Stimulated activated naive CD8-positive, alpha-beta T cell treated with anti-CD3 and anti-CD28 coated beads, Interleukin-15, amount 100 ng/mL, for 72 hours (primary cell): ENCODE measurements around the gene WDFY4.
A peak's percentile ranks its signal among the peaks of the same experiment; 100 is the strongest.

Source experiments
- ATAC-seq: fragments of 150-1000 bp; cut with Tn5 transposase; 2 replicates; pipeline ENCODE4 v1.10.0; 2021; ENCODE audit warnings: mild to moderate bottlenecking, moderate library complexity
- DNase-seq, 2 donors: peaks; one replicate each; pipeline ENCODE4 v3.0.0; 2021 to 2022
- H3K27ac Mint-ChIP-seq, 2 donors: one replicate each; pipeline ENCODE4 v1.8.0; 2022; ENCODE audit warnings: mild to moderate bottlenecking in 2 of 2, mixed read lengths in 2 of 2, moderate library complexity in 2 of 2
- H3K27me3 Mint-ChIP-seq: one replicate; pipeline ENCODE4 v1.8.0; 2022; ENCODE audit warnings: mixed read lengths
- H3K4me1 Mint-ChIP-seq: one replicate; pipeline ENCODE4 v1.8.0; 2022; ENCODE audit warnings: mild to moderate bottlenecking, mixed read lengths
- H3K4me3 Mint-ChIP-seq, 2 donors: one replicate each; pipeline ENCODE4 v1.8.0; 2022; ENCODE audit warnings: mild to moderate bottlenecking in 2 of 2, mixed read lengths in 2 of 2, moderate library complexity in 1 of 2
- H3K9me3 Mint-ChIP-seq, 2 donors: one replicate each; pipeline ENCODE4 v1.8.0; 2022; ENCODE audit warnings: mixed read lengths in 2 of 2

The WDFY4 gene

DNA sequence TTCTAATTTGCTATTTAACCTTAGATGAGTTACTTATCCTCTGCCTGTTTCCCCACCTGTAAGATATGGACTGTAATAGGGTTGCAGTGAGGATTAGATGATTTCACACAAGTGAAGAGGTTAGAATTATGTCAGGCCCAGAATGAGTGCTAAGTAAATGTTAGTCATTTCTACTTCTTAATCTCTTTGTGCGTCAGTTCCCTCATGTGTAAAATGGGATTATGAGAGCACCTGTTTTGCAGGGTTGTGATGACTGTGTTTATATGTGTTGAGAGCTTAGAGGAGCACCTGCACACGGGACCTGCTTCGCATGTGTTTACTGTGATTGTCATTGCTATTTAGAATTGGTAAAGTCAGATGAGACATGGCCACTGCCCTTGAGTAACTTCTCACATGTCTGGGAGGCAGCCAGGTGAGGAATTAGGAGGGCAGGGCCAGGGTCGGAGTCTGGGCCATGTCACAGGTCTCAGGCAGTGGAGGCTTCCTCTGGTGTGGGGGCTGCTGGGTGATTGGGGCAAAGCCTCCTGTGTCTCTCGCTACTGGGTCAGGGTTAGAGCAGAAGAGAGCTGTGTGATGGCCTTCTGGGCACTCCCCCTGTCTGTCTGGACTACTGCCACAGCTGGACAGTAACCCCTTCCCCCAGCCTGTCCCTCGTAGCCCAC is 106.7 kb downstream of the WDFY4 start:
- Mint-ChIP-seq H3K9me3 (no peaks in the 10 kb centered on the region), H3K27me3 (peaks cover 19% of the 10 kb centered on the region), H3K4me1 (no peaks in the 10 kb centered on the region), H3K27ac (no peak overlapping the region), H3K4me3 (no peak overlapping the region)
- no peak for ATAC-seq
- DNase-seq = no peak

DNA sequence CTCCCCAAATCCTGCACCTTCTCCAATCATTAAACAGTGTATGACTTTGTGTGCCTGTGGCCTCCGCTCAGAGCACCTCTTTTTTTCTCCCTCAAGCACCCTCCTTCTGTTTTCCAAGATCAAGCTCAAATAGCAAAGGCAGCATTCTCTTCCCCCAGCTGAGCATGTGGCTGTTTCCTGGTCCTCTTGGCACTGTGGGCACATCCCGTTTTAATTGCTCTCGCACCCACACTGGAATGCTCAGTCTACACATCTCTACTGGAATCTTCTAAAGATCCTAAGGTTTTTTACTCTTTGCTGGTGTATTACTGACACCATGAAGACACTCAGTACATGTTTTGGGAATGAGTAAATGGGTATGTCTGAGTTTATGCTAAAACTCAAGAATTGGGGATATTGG is 107.4 kb downstream of the WDFY4 start:
- no peak overlapping the region for H3K4me3 Mint-ChIP-seq
- peaks cover 19% of the 10 kb centered on the region for H3K27me3 Mint-ChIP-seq
- no peak for ATAC-seq
- DNase-seq = no peak
- H3K9me3 Mint-ChIP-seq = no peaks in the 10 kb centered on the region
- H3K4me1 Mint-ChIP-seq = no peaks in the 10 kb centered on the region
- H3K27ac Mint-ChIP-seq = no peak overlapping the region

DNA sequence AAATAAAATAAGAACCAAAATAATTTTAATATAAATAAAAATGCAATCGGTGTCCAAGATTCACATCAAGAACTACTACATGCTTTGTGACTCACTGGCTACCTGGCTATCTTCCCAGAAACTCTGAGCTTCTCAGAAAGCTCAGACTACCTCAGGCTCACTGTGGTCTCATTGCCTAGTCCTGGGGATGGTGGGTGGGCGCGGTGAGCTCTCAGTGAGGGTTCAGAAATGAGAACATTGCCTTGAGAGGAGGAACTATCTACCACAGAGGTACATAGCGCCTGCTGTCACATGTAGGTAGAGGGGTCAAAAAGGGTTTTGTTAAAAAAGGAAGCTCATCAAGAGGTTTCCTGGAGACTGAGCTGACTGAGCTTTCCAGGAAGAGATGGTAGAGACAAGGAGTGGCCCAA is 108.0 kb downstream of the WDFY4 start:
- ATAC-seq (peak; percentile 50), DNase-seq (no peak)
- Mint-ChIP-seq H3K9me3 (no peaks in the 10 kb centered on the region), H3K4me1 (no peaks in the 10 kb centered on the region), H3K4me3 (no peak overlapping the region), H3K27ac (peak overlapping the region in 1 of 2 donors; percentile 24), H3K27me3 (peaks cover 19% of the 10 kb centered on the region)

GRCh38 chr10:48794074-48794473 is 109.4 kb downstream of the WDFY4 start:
- H3K4me1 Mint-ChIP-seq = no peaks in the 10 kb centered on the region
- peaks cover 19% of the 10 kb centered on the region for H3K27me3 Mint-ChIP-seq
- no peak for DNase-seq
- no peak overlapping the region for H3K4me3 Mint-ChIP-seq
- H3K9me3 Mint-ChIP-seq = no peaks in the 10 kb centered on the region
- H3K27ac Mint-ChIP-seq = no peak overlapping the region
- ATAC-seq = no peak

GRCh38 chr10:48796713-48797245 is 112.1 kb downstream of the WDFY4 start:
- DNase-seq (no peak), ATAC-seq (peak; percentile 29)
- Mint-ChIP-seq H3K9me3 (peaks cover 12 to 16% of the 10 kb centered on the region in 2 donors), H3K27me3 (peaks cover 7% of the 10 kb centered on the region), H3K27ac (no peak overlapping the region), H3K4me3 (no peak overlapping the region), H3K4me1 (peaks cover 14% of the 10 kb centered on the region)

- peak overlapping the region in 1 of 2 donors; percentile 84 for H3K27ac Mint-ChIP-seq
- H3K27me3 Mint-ChIP-seq = no peaks in the 10 kb centered on the region
- H3K4me3 Mint-ChIP-seq = no peak overlapping the region
Measured at GRCh38 chr10:48797830-48798229, 113.2 kb downstream of the WDFY4 start.

DNA sequence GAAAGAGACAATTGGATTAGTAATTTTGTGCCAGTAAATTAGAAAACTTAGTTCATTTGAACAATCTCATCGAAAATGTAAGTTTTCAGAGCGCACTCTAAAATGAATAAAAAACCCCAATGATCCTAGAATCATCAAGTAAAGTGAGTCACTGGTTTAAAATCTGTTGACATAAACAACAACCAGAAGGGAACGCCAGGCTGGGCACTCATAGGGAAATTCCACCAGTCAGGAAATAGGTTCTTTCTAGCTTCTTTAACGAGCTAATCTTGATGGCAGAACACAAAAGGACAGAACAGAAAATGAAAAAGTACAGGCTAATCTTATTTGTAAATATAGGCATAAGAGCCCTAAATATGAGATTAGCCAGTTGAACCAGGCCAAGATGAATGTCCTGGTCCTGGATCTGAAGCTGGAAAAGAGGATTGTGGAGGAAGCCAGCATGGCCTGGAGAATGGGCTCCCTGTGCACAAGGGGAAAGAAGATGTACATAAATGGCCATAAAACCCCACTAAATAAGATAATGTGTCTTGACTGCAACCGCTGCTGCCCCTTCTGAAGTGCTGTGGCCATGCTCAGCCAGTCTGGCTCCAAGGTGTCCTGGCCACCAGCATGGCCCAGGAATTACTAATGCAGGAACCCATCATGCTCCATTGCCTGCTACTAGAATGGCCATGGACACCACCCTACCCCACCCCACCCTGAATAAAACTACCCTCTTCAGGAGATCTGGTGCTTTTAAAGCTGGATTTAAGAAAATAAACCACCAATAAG is 114.0 kb downstream of the WDFY4 start:
- Mint-ChIP-seq H3K27me3 (no peaks in the 10 kb centered on the region), H3K9me3 (peaks cover 12 to 16% of the 10 kb centered on the region in 2 donors), H3K4me3 (no peak overlapping the region), H3K27ac (peak overlapping the region in 1 of 2 donors; percentile 40), H3K4me1 (peaks cover 26% of the 10 kb centered on the region)
- ATAC-seq (no peak), DNase-seq (no peak)

More at GRCh38 chr10:48797830-48798229, 113.2 kb downstream of the WDFY4 start:
- peaks cover 12 to 16% of the 10 kb centered on the region in 2 donors for H3K9me3 Mint-ChIP-seq
- ATAC-seq (no peak), DNase-seq (no peak)
- peaks cover 18% of the 10 kb centered on the region for H3K4me1 Mint-ChIP-seq

- Mint-ChIP-seq H3K4me1 (peaks cover 34% of the 10 kb centered on the region), H3K9me3 (peaks cover 12 to 16% of the 10 kb centered on the region in 2 donors), H3K4me3 (peak overlapping the region in 1 of 2 donors; percentile 32), H3K27me3 (no peaks in the 10 kb centered on the region), H3K27ac (peak overlapping the region in 1 of 2 donors; percentile 16)
- ATAC-seq = no peak
- no peak for DNase-seq
Measured at GRCh38 chr10:48799341-48800006, 114.8 kb downstream of the WDFY4 start.

- peak; percentile 39 for ATAC-seq
- DNase-seq = no peak
- Mint-ChIP-seq H3K27me3 (no peaks in the 10 kb centered on the region), H3K4me3 (peak overlapping the region; percentile 47 to 48), H3K27ac (peak overlapping the region; percentile 84 to 91), H3K4me1 (peaks cover 41% of the 10 kb centered on the region), H3K9me3 (peaks cover 12 to 16% of the 10 kb centered on the region in 2 donors)
Measured at GRCh38 chr10:48800007-48800675, 115.5 kb downstream of the WDFY4 start.

GRCh38 chr10:48801001-48801421 is 116.3 kb downstream of the WDFY4 start:
- peak overlapping the region in 1 of 2 donors; percentile 84 for H3K27ac Mint-ChIP-seq
- DNase-seq (no peak), ATAC-seq (no peak)
- no peak overlapping the region for H3K4me3 Mint-ChIP-seq
- H3K9me3 Mint-ChIP-seq = peaks cover 12 to 16% of the 10 kb centered on the region in 2 donors
- no peaks in the 10 kb centered on the region for H3K27me3 Mint-ChIP-seq
- H3K4me1 Mint-ChIP-seq = peaks cover 49% of the 10 kb centered on the region

GRCh38 chr10:48802611-48803071 is 118.0 kb downstream of the WDFY4 start:
- H3K27ac Mint-ChIP-seq = no peak overlapping the region
- H3K27me3 Mint-ChIP-seq = no peaks in the 10 kb centered on the region
- peak in 1 of 2 donors; percentile 35 for DNase-seq
- no peak overlapping the region for H3K4me3 Mint-ChIP-seq
- peaks cover 12 to 16% of the 10 kb centered on the region in 2 donors for H3K9me3 Mint-ChIP-seq
- peak; percentile 90 for ATAC-seq
- H3K4me1 Mint-ChIP-seq = peaks cover 55% of the 10 kb centered on the region

- Mint-ChIP-seq H3K4me1 (peaks cover 55% of the 10 kb centered on the region), H3K27ac (no peak overlapping the region), H3K4me3 (peak overlapping the region; percentile 26 to 32), H3K27me3 (no peaks in the 10 kb centered on the region), H3K9me3 (peaks cover 12 to 16% of the 10 kb centered on the region in 2 donors)
- ATAC-seq (no peak), DNase-seq (no peak)
Measured at GRCh38 chr10:48803801-48804584, 119.3 kb downstream of the WDFY4 start.

GRCh38 chr10:48804740-48805182 is 120.1 kb downstream of the WDFY4 start:
- ATAC-seq (no peak), DNase-seq (no peak)
- peak overlapping the region; percentile 26 to 32 for H3K4me3 Mint-ChIP-seq
- peaks cover 8 to 10% of the 10 kb centered on the region in 2 donors for H3K9me3 Mint-ChIP-seq
- no peak overlapping the region for H3K27ac Mint-ChIP-seq
- peaks cover 53% of the 10 kb centered on the region for H3K4me1 Mint-ChIP-seq
- no peaks in the 10 kb centered on the region for H3K27me3 Mint-ChIP-seq

GRCh38 chr10:48805411-48805810 is 120.7 kb downstream of the WDFY4 start:
- peaks cover 46% of the 10 kb centered on the region for H3K4me1 Mint-ChIP-seq
- H3K27me3 Mint-ChIP-seq = no peaks in the 10 kb centered on the region
- peaks cover 1 to 3% of the 10 kb centered on the region in 2 donors for H3K9me3 Mint-ChIP-seq
- DNase-seq (no peak), ATAC-seq (no peak)
- no peak overlapping the region for H3K4me3 Mint-ChIP-seq
- H3K27ac Mint-ChIP-seq = no peak overlapping the region
